ENCODE measurements around the gene AGR2.

- TF ChIP-seq CTCF (IDR thresholded peaks at IDR 0.05; ENCODE audit: poor library complexity) (no peak), EZH2 (IDR thresholded peaks at IDR 0.05; ENCODE audit: borderline replicate concordance) (no peak), EZH2phosphoT487 (IDR thresholded peaks at IDR 0.05; ENCODE audit: low read depth, severe bottlenecking, unreplicated experiment) (no peak)
Measured at GRCh38 chr7:16836481-16836880, 31.7 kb upstream of the AGR2 start.

Data from hepatocyte (in vitro differentiated cells).